HEK293T (cell line): ENCODE results near the gene PRPH2.

Experiments used
- CTCF ChIA-PET: fragments of 350-600 bp; formaldehyde crosslinking; extraction: SDS; loops from one replicate; lab custom pipeline; 2021; ENCODE audit warnings: antibody characterized with exemption, inconsistent platforms; lab: Yijun Ruan, JAX
- POLR2A ChIA-PET: fragments of 350-600 bp; formaldehyde crosslinking; extraction: SDS; loops from one replicate; lab custom pipeline; 2020; ENCODE audit warnings: antibody characterized with exemption, inconsistent platforms; lab: Yijun Ruan, JAX
- DNase-seq: peaks from one replicate; pipeline ENCODE4 v3.0.0; 2012; ENCODE audit warnings: mixed read lengths; ENCODE audit errors: extremely low spot score
- ARNT ChIP-seq: fragments of 450-650 bp; IDR thresholded peaks from 2 replicates; pipeline ENCODE4 v1.6.1; 2017; ENCODE audit warnings: mild to moderate bottlenecking
- BHLHE40 ChIP-seq: fragments of 450-650 bp; IDR thresholded peaks from 2 replicates; pipeline ENCODE4 v1.6.1; 2016; ENCODE audit warnings: mild to moderate bottlenecking, moderate library complexity, borderline replicate concordance
- CTBP1 ChIP-seq: fragments of 450-650 bp; IDR thresholded peaks from 2 replicates; pipeline ENCODE4 v1.6.1; 2016; ENCODE audit warnings: borderline replicate concordance
- ELF4 ChIP-seq: fragments of 450-650 bp; IDR thresholded peaks from 2 replicates; pipeline ENCODE4 v1.6.1; 2017; ENCODE audit warnings: antibody characterized with exemption
- FOXA1 ChIP-seq: fragments of 450-650 bp; IDR thresholded peaks from 2 replicates; pipeline ENCODE4 v1.6.1; 2016; ENCODE audit warnings: mild to moderate bottlenecking
- FOXK2 ChIP-seq: fragments of 450-650 bp; IDR thresholded peaks from 2 replicates; pipeline ENCODE4 v1.6.1; 2016; ENCODE audit warnings: mild to moderate bottlenecking
- FOXM1 ChIP-seq: fragments of 450-650 bp; IDR thresholded peaks from 2 replicates; pipeline ENCODE4 v1.6.1; 2017; ENCODE audit warnings: mild to moderate bottlenecking, borderline replicate concordance
- HDGF ChIP-seq: fragments of 450-650 bp; IDR thresholded peaks from 2 replicates; pipeline ENCODE4 v1.6.1; 2017; ENCODE audit warnings: antibody characterized with exemption, borderline replicate concordance
- L3MBTL2 ChIP-seq: fragments of 450-650 bp; conservative IDR thresholded peaks from 2 replicates; pipeline ENCODE4 v1.6.1; 2016; ENCODE audit warnings: mild to moderate bottlenecking
- LEF1 ChIP-seq: fragments of 450-650 bp; IDR thresholded peaks from 2 replicates; pipeline ENCODE4 v1.6.1; 2017; ENCODE audit warnings: mild to moderate bottlenecking, borderline replicate concordance
- NFRKB ChIP-seq: fragments of 450-650 bp; IDR thresholded peaks from 2 replicates; pipeline ENCODE4 v1.6.1; 2016; ENCODE audit warnings: mild to moderate bottlenecking, moderate library complexity
- PKNOX1 ChIP-seq: fragments of 450-650 bp; IDR thresholded peaks from 2 replicates; pipeline ENCODE4 v1.6.1; 2016
- SP1 ChIP-seq: fragments of 450-650 bp; IDR thresholded peaks from 2 replicates; pipeline ENCODE4 v1.6.1; 2017
- SUZ12 ChIP-seq: fragments of 450-650 bp; IDR thresholded peaks from 2 replicates; pipeline ENCODE4 v1.6.1; 2016; ENCODE audit warnings: mild to moderate bottlenecking
- TARDBP ChIP-seq: fragments of 450-650 bp; IDR thresholded peaks from 2 replicates; pipeline ENCODE4 v1.6.1; 2016
- ZNF384 ChIP-seq: fragments of 450-650 bp; IDR thresholded peaks from 2 replicates; pipeline ENCODE4 v1.6.1; 2016

The PRPH2 gene

GRCh38 chr6:42764911-42765648 lies 42.7 kb upstream of the PRPH2 start:
- POLR2A ChIA-PET, result interaction anchor here (1.4 to 2.1 kb wide), 2 partner anchors 14 to 17 kb away, joined by 3 to 7 read pairs; partner anchors contain the start of gene BICRAL
- TF ChIP-seq FOXA1 (no peak), L3MBTL2 (no peak), TARDBP (no peak), LEF1 (no peak), CTBP1 (no peak), FOXK2 (no peak), NFRKB (no peak), PKNOX1 (no peak), FOXM1 (no peak), HDGF (no peak), SP1 (no peak)
- CTCF ChIA-PET, result interaction anchor here (0.6 kb wide), 1 partner anchor 116 kb away, joined by 3 read pairs; no protein-coding TSS in a partner anchor
- no peak for DNase-seq

DNA sequence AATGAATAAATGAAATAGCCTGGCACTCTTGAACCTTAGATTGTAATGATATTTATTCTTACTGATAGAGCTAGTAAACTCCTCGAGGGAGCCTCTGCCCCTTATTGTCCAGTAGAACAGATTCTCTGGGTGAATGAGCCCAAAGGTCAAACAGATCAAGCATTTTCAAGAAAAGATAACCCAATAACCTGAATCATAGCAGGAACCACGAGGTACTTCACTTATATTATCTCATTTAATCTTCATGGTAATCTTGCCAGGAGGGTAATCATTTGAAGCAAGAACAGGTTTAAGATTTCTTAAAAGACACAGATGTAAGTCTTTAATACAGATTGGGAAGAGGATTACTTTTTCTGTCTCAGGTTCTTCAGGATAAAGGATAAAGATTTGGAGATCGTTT lies 40.6 kb upstream of the PRPH2 start:
- DNase-seq, result no peak
- ChIA-PET POLR2A (interaction anchor here (0.7 to 2.7 kb wide), 4 partner anchors 14 to 18 kb away, joined by 3 to 12 read pairs (median 5); partner anchors contain the start of gene TBCC), CTCF (no interaction called here)
- TF ChIP-seq HDGF (no peak), SUZ12 (no peak), BHLHE40 (no peak), SP1 (no peak), ARNT (no peak), FOXM1 (no peak), TARDBP (no peak), FOXK2 (no peak)

GRCh38 chr6:42762426-42762859 lies 40.0 kb upstream of the PRPH2 start:
- DNase-seq, result no peak
- POLR2A ChIA-PET, result interaction anchor here (0.7 to 2.7 kb wide), 5 partner anchors 14 to 19 kb away, joined by 3 to 12 read pairs (median 4); partner anchors contain the start of gene TBCC
- CTCF ChIA-PET, result no interaction called here
- TF ChIP-seq FOXK2 (no peak), SUZ12 (no peak), FOXA1 (no peak), LEF1 (no peak), CTBP1 (no peak), TARDBP (no peak), NFRKB (no peak), ZNF384 (no peak), L3MBTL2 (no peak), ARNT (no peak), PKNOX1 (no peak), FOXM1 (no peak), ELF4 (no peak), SP1 (no peak), HDGF (no peak), BHLHE40 (no peak)

- POLR2A ChIA-PET, result interaction anchor here (0.8 to 2.7 kb wide), 3 partner anchors 13 to 21 kb away, joined by 3 to 12 read pairs (median 7); partner anchors contain the start of genes BICRAL and TBCC
- no peak for DNase-seq
- TF ChIP-seq SUZ12 (no peak), ARNT (no peak), ZNF384 (no peak), BHLHE40 (no peak), PKNOX1 (no peak), FOXK2 (no peak), FOXM1 (no peak), NFRKB (no peak), CTBP1 (no peak), TARDBP (no peak), LEF1 (no peak), SP1 (no peak), HDGF (no peak), FOXA1 (no peak), ELF4 (no peak), L3MBTL2 (no peak)
- CTCF ChIA-PET, result no interaction called here
Measured at GRCh38 chr6:42761287-42762067, 39.1 kb upstream of the PRPH2 start.

DNA sequence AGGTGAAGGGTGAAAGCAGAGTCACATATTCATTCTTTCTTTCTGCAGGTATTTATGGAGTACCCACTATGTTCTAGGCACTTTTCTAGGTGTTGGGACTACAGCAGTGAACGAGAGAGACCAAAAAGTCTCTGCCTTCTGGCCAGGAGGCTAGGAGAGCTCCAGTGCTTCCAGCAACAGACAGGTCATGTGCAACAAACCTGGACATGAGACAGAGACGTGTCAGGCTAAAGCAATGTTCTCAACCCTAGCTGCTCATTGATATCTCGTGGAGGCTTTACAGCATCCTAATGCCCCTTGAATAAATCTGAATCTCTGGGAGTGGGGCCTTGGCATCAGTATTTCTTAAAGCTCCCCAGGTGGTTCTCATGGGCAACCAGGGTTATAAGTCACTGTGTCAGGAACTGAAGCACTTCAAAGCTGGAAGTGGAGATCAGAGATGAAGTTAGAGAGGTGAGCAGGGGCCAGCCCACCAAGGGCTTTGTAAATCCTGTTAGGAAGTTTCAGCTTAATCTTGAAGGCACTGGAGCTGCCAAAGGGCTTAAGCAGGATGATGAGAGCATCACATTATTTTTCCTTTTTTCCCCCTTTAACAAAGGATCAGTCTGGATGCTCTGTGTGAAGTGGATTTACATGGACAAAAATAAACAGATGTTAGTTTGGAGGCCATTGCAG lies 36.5 kb upstream of the PRPH2 start:
- TF ChIP-seq TARDBP (no peak), FOXA1 (no peak), CTBP1 (no peak), PKNOX1 (no peak), ELF4 (no peak), SUZ12 (no peak), ARNT (no peak), BHLHE40 (no peak), ZNF384 (no peak)
- ChIA-PET POLR2A (interaction anchor here (0.7 to 2.0 kb wide), 5 partner anchors 10 to 26 kb away, joined by 3 to 4 read pairs (median 4); partner anchors contain the start of gene TBCC), CTCF (no interaction called here)
- DNase-seq, result no peak
